Esophagus muscularis mucosa (tissue), 4 donors: ENCODE data around the gene E2F4. TPM values are rescaled to one million over a fixed set of nuclear protein-coding genes. Genes with fewer than 3 reads are reported as not detected.

Experiments
- DNase-seq: peaks from one replicate; pipeline ENCODE4 v3.0.0-alpha.2; 2017; ENCODE audit errors: extremely low spot score
- H3K27ac ChIP-seq, 4 donors: fragments of 200-600 bp; sonication (generic); replicated peaks in 1 of 4; 1 replicate in 3 of 4; 2 replicates in 1 of 4; pipeline ENCODE4 v1.5.1; 2016 to 2019; ENCODE audit warnings: mild to moderate bottlenecking in 1 of 4
- H3K27me3 ChIP-seq, 4 donors: fragments of 200-600 bp; sonication (generic); one replicate each; pipeline versions ENCODE4 v1.5.1 to v1.6.0; 2016 to 2019
- H3K36me3 ChIP-seq, 4 donors: fragments of 200-600 bp; sonication (generic); one replicate each; pipeline ENCODE4 v1.5.1; 2016 to 2019
- H3K4me1 ChIP-seq, 4 donors: fragments of 200-600 bp; sonication (generic); one replicate each; pipeline ENCODE4 v1.5.1; 2016 to 2019
- H3K4me3 ChIP-seq, 4 donors: fragments of 200-600 bp; sonication (generic); 1 replicate in 2 of 4; 2 replicates in 2 of 4; pipeline ENCODE4 v1.5.1; 2016 to 2019; ENCODE audit warnings: mild to moderate bottlenecking in 4 of 4, moderate library complexity in 1 of 4
- H3K9me3 ChIP-seq, 4 donors: fragments of 200-600 bp; sonication (generic); 1 replicate in 3 of 4; 2 replicates in 1 of 4; pipeline ENCODE4 v1.5.1; 2016 to 2019
- CTCF ChIP-seq, 3 experiments: fragments of 200-600 bp in 2 of 3; fragments of 450-650 bp in 1 of 3; sonication (generic) in 2 of 3; IDR thresholded peaks; one replicate each; pipeline ENCODE4 v1.5.1; 2017 to 2019; ENCODE audit warnings: antibody characterized with exemption in 3 of 3, mild to moderate bottlenecking in 2 of 3, moderate library complexity in 1 of 3
- EP300 ChIP-seq: sonication (generic); formaldehyde crosslinking; IDR thresholded peaks from one replicate; pipeline ENCODE4 v1.6.1; 2017; ENCODE audit warnings: antibody characterized with exemption
- POLR2A ChIP-seq: fragments of 450-650 bp; IDR thresholded peaks from one replicate; pipeline ENCODE4 v1.6.1; 2017; ENCODE audit warnings: antibody characterized with exemption, moderate library complexity, mild to moderate bottlenecking, low read depth
- POLR2AphosphoS5 ChIP-seq, 2 donors: sonication (generic); formaldehyde crosslinking; IDR thresholded peaks; one replicate each; pipeline ENCODE4 v1.6.1; 2017; ENCODE audit warnings: antibody characterized with exemption in 2 of 2
- WGBS: methylation state at CpG from one replicate; pipeline ENCODE4 v1.1.5; 2018; 5-methylcytosine and 5-hydroxymethylcytosine counted together
- intact Hi-C: fragments of 100-400 bp; cut with DNase I; formaldehyde crosslinking; loops from one replicate; pipeline ENCODE4 v1.15.1; 2023
- total RNA-seq, 4 donors: library from RNA; depleted of rRNA; stranded (reverse); fragments of >200 nt; gene quantifications; one replicate each; pipeline versions ENCODE4 v1.1.0 to v1.2.1, GENCODE V29; 2016

Gene E2F4
- total RNA-seq, 4 donors from 2014 or later, result 54.8 to 96.9 (median 93.1) TPM

- WGBS, result 72% methylated on average over 75 of the region's 77 CpGs
- no peak for DNase-seq
- intact Hi-C loops, result no loop called here
- Histone ChIP-seq H3K27me3 (no peaks in the 10 kb centered on the region), H3K4me1 (peaks cover 7 to 34% (median 23%) of the 10 kb centered on the region in 4 donors), H3K4me3 (peak overlapping the region in 3 of 4 donors; percentile 71 to 83 (median 74)), H3K36me3 (peaks cover 26 to 55% (median 46%) of the 10 kb centered on the region in 4 donors), H3K9me3 (no peaks in the 10 kb centered on the region), H3K27ac (peak overlapping the region; percentile 91 to 95 (median 94))
- TF ChIP-seq POLR2A, result no peak
- no peak for TF ChIP-seq EP300
- no peak for TF ChIP-seq CTCF (IDR thresholded peaks at IDR 0.05)
- TF ChIP-seq POLR2AphosphoS5 (IDR thresholded peaks at IDR 0.05), result no peak
Measured at GRCh38 chr16:67149276-67150046, 42.5 kb upstream of the E2F4 start.

DNA sequence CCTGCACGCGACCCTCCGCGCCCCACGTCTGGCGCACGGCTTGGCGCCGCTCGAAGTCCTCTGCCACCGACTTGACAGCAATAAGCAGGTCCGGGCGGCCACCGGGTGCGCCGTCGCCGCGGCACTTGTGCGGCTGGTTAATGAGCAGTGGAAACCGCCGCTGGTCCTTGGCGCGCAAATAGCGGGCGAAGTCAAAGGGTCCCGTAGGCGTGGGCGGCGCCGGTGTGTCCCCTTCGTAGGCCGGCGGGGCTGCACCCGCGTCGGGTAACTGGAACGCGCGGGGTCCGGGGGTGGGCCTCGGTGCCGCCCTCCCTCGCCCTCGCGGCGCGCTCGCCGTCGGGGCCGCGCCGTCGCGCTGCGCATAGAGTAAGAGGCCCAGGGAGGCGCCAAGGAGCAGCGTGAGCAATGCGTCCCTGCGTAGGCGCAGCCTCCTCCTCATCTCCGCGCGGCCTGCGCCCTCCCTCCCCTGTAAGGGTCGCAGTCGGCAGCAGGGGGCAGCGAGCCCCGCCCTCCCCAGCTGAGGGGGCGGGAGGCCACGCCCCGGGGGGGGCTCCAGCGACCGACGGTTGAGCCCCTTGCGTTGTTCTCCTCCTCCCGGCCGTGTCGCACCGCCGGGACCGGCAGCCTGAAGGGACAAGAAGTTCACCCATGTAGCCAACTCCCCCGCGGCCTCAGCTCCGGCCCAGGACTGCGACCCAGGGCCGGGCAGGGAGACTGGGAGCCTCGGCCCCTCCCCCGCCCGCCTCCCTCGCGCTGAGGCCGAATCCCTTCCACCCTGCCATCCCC is 41.7 kb upstream of the E2F4 start:
- peaks cover 20 to 47% (median 38%) of the 10 kb centered on the region in 4 donors for H3K36me3 ChIP-seq
- intact Hi-C loops, result no loop called here
- H3K27ac ChIP-seq, result peak overlapping the region; percentile 91 to 95 (median 94)
- peaks cover 14 to 42% (median 31%) of the 10 kb centered on the region in 4 donors for H3K4me1 ChIP-seq
- no peak for TF ChIP-seq POLR2A
- no peak for TF ChIP-seq EP300
- TF ChIP-seq CTCF (IDR thresholded peaks at IDR 0.05), result peak in 2 of 3 experiments; percentile 4 to 8
- TF ChIP-seq POLR2AphosphoS5 (IDR thresholded peaks at IDR 0.05), result peak in 1 of 2 donors; percentile 20
- peak overlapping the region; percentile 71 to 83 (median 76) for H3K4me3 ChIP-seq
- no peaks in the 10 kb centered on the region for H3K27me3 ChIP-seq
- H3K9me3 ChIP-seq, result no peaks in the 10 kb centered on the region
- DNase-seq, result no peak
- 18% methylated on average over 20 of the region's 94 CpGs for WGBS

DNA sequence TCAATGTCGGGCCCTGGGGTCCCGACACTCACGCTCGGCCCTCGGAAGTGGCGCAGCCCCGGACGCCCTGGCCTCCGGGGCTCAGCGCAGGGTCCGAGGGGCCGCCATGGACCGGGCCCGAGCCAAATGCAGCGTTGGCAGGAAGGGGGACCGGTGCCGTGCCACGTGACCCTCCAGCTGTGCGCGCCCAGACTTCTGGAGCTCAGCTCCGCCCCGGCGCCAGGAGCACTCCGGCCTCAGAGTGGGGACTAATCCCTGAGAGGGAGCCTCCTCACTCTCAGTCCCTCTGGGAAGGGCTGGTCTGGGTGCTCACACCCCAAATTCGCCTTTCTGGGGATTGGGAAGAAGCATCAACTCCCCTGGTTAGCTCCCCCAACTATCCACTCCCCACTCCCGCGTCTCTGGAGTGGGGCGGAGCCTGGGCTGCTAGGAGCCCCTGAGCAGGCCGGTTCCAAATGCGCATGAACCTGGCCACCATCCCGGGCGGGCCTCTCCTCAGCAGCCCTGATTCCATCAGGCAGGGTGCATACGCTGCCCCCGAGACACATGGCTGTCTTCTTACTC is 41.0 kb upstream of the E2F4 start, which contains the start of gene B3GNT9:
Gene B3GNT9, minus strand, starts transcription at position 166 of the 564 bp plus-strand sequence. CDS start 513 bp downstream, outside the sequence.
- intact Hi-C loops, result no loop called here
- Histone ChIP-seq H3K9me3 (no peaks in the 10 kb centered on the region), H3K27me3 (no peaks in the 10 kb centered on the region), H3K4me3 (peak within 1 kb of the TSS; percentile 71 to 83 (median 76)), H3K27ac (peak within 1 kb of the TSS; percentile 91 to 95 (median 94)), H3K4me1 (peaks cover 20 to 49% (median 37%) of the 10 kb centered on the region in 4 donors), H3K36me3 (peaks cover 14 to 40% (median 31%) of the 10 kb centered on the region in 4 donors)
- WGBS, result 0% methylated on average over 8 of the region's 34 CpGs
- no peak for DNase-seq
- TF ChIP-seq CTCF (IDR thresholded peaks at IDR 0.05) (no peak), POLR2A (no peak), EP300 (no peak), POLR2AphosphoS5 (IDR thresholded peaks at IDR 0.05) (peak; percentile 63 to 70)

GRCh38 chr16:67151431-67152097 is 40.4 kb upstream of the E2F4 start:
- 59% methylated on average over 8 of the region's 8 CpGs for WGBS
- TF ChIP-seq POLR2A (no peak), CTCF (IDR thresholded peaks at IDR 0.05) (no peak), POLR2AphosphoS5 (IDR thresholded peaks at IDR 0.05) (no peak), EP300 (no peak)
- peak overlapping the region; percentile 91 to 95 (median 94) for H3K27ac ChIP-seq
- H3K4me1 ChIP-seq, result peaks cover 20 to 50% (median 37%) of the 10 kb centered on the region in 4 donors
- no peak for DNase-seq
- H3K9me3 ChIP-seq, result no peaks in the 10 kb centered on the region
- H3K36me3 ChIP-seq, result peaks cover 7 to 34% (median 25%) of the 10 kb centered on the region in 4 donors
- intact Hi-C loops, result no loop called here
- peak overlapping the region; percentile 71 to 83 (median 76) for H3K4me3 ChIP-seq
- no peaks in the 10 kb centered on the region for H3K27me3 ChIP-seq
